ENCODE data around the gene SPSB4.

DNA sequence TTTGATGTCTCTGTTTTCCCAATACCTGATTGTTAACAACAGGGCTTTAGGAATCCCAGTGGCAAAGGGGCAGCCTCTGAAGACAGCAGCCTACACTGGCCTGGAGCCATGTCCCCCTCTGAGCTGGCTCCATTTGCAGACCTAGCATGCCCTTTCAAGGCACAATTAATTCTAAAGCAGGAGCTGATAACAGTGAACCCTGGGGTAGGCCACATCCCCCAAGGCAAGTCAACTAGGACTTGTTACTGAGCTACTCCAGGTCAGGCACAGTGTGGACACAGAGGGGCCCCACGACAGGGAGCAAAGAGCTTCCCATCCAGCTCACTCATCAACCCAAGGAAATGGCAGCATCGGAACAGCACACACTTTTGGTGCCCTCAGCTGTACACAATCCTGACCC lies 51.9 kb downstream of the SPSB4 start:
- TF ChIP-seq, protein P1, sequence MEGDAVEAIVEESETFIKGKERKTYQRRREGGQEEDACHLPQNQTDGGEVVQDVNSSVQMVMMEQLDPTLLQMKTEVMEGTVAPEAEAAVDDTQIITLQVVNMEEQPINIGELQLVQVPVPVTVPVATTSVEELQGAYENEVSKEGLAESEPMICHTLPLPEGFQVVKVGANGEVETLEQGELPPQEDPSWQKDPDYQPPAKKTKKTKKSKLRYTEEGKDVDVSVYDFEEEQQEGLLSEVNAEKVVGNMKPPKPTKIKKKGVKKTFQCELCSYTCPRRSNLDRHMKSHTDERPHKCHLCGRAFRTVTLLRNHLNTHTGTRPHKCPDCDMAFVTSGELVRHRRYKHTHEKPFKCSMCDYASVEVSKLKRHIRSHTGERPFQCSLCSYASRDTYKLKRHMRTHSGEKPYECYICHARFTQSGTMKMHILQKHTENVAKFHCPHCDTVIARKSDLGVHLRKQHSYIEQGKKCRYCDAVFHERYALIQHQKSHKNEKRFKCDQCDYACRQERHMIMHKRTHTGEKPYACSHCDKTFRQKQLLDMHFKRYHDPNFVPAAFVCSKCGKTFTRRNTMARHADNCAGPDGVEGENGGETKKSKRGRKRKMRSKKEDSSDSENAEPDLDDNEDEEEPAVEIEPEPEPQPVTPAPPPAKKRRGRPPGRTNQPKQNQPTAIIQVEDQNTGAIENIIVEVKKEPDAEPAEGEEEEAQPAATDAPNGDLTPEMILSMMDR (IDR thresholded peaks at IDR 0.05), result no peak
- no peak for TF ChIP-seq POLR2A (IDR thresholded peaks at IDR 0.05)

Data from body of pancreas (tissue), 4 donors.